ENCODE data around the gene DIPK1A. TPM values are rescaled to one million over a fixed set of nuclear protein-coding genes. Genes with fewer than 3 reads are reported as not detected.
A peak's percentile ranks its signal among the peaks of the same experiment; 100 is the strongest.

DIPK1A gene
- total RNA-seq, 1 experiment from 2014 or later, result 10.5 TPM

DNA sequence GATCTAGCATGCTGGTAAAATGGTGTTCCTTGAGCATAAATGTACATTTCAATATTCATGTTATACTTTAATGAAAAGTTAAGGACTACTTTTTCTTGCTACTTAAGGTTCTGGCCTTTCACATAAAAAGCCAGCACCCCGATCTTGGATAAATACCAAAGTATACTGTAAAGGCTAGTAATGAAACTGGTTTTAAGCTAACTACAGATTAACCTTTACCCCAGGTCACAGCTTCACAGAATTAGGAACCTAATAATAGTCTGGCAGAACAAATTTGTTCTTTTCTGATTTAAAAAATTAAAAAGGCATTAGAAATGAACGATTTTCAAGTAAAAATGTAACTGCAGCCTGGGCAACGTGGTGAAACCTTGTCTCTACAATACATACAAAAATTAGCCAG is 23.5 kb downstream of the DIPK1A start:
- Histone ChIP-seq H3K4me2 (no peak overlapping the region), H3F3A (ENCODE audit: insufficient read depth, low read depth) (peaks cover 20% of the 10 kb centered on the region), H4K20me1 (ENCODE audit: insufficient read depth) (no peaks in the 10 kb centered on the region), H3K4me3 (no peak overlapping the region), H3K36me3 (ENCODE audit: low read depth) (no peaks in the 10 kb centered on the region), H3K27ac (no peak overlapping the region), H3K9me2 (ENCODE audit: insufficient read depth) (no peaks in the 10 kb centered on the region), H3K9me3 (ENCODE audit: insufficient read depth, low read depth) (no peaks in the 10 kb centered on the region), H3K4me1 (replicated peaks; ENCODE audit: insufficient read depth) (peaks cover 34% of the 10 kb centered on the region), H3K27me3 (ENCODE audit: insufficient read depth, low read depth) (no peaks in the 10 kb centered on the region), H2AFZ (no peak overlapping the region), H3K79me2 (ENCODE audit: low read depth) (peaks cover 30% of the 10 kb centered on the region)
- no TSS peak for BruUV-seq (replicated peaks)
- intact Hi-C loops (cut with micrococcal nuclease; ENCODE audit: unreplicated experiment), result no loop called here
- CTCF ChIA-PET, result no interaction called here
- POLR2A ChIA-PET (ENCODE audit: unreplicated experiment), result interaction anchor here (0.7 kb wide), 1 partner anchor 75 kb away, joined by 5 read pairs; no protein-coding TSS in a partner anchor
- TF ChIP-seq, protein P1, sequence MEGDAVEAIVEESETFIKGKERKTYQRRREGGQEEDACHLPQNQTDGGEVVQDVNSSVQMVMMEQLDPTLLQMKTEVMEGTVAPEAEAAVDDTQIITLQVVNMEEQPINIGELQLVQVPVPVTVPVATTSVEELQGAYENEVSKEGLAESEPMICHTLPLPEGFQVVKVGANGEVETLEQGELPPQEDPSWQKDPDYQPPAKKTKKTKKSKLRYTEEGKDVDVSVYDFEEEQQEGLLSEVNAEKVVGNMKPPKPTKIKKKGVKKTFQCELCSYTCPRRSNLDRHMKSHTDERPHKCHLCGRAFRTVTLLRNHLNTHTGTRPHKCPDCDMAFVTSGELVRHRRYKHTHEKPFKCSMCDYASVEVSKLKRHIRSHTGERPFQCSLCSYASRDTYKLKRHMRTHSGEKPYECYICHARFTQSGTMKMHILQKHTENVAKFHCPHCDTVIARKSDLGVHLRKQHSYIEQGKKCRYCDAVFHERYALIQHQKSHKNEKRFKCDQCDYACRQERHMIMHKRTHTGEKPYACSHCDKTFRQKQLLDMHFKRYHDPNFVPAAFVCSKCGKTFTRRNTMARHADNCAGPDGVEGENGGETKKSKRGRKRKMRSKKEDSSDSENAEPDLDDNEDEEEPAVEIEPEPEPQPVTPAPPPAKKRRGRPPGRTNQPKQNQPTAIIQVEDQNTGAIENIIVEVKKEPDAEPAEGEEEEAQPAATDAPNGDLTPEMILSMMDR (conservative IDR thresholded peaks at IDR 0.05), result no peak
- DNase-seq, result no peak

DNA sequence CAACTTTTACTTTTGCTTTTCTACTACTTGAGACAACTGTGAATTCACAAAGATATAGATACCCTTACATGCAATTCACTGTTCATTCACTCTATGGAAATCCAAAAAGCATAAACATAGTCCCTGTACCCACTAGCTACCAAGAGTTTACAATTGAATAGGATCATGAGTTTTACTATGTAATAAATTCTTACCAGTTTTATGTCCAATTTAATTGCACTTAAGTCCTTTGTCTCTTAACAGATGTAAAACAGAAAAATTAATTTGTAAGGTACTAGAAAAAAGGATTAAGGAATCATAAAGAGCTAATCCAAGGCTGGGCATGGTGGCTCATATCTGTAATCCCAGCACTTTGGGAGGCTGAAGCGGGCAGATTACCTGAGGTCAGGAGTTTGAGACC is 24.4 kb downstream of the DIPK1A start:
- Histone ChIP-seq H3F3A (ENCODE audit: insufficient read depth, low read depth) (peaks cover 22% of the 10 kb centered on the region), H3K4me2 (no peak overlapping the region), H3K27ac (no peak overlapping the region), H3K9me3 (ENCODE audit: insufficient read depth, low read depth) (no peaks in the 10 kb centered on the region), H2AFZ (no peak overlapping the region), H3K27me3 (ENCODE audit: insufficient read depth, low read depth) (no peaks in the 10 kb centered on the region), H3K4me1 (replicated peaks; ENCODE audit: insufficient read depth) (peaks cover 39% of the 10 kb centered on the region), H4K20me1 (ENCODE audit: insufficient read depth) (no peaks in the 10 kb centered on the region), H3K79me2 (ENCODE audit: low read depth) (peaks cover 25% of the 10 kb centered on the region), H3K36me3 (ENCODE audit: low read depth) (no peaks in the 10 kb centered on the region), H3K9me2 (ENCODE audit: insufficient read depth) (no peaks in the 10 kb centered on the region), H3K4me3 (no peak overlapping the region)
- ChIA-PET POLR2A (ENCODE audit: unreplicated experiment) (no interaction called here), CTCF (no interaction called here)
- no TSS peak for BruUV-seq (replicated peaks)
- intact Hi-C loops (cut with micrococcal nuclease; ENCODE audit: unreplicated experiment), result no loop called here
- TF ChIP-seq, protein P1 (conservative IDR thresholded peaks at IDR 0.05), result no peak
- TF ChIP-seq EZH2 (IDR thresholded peaks at IDR 0.05; ENCODE audit: low read depth), result no peak
- no peak for DNase-seq

DNA sequence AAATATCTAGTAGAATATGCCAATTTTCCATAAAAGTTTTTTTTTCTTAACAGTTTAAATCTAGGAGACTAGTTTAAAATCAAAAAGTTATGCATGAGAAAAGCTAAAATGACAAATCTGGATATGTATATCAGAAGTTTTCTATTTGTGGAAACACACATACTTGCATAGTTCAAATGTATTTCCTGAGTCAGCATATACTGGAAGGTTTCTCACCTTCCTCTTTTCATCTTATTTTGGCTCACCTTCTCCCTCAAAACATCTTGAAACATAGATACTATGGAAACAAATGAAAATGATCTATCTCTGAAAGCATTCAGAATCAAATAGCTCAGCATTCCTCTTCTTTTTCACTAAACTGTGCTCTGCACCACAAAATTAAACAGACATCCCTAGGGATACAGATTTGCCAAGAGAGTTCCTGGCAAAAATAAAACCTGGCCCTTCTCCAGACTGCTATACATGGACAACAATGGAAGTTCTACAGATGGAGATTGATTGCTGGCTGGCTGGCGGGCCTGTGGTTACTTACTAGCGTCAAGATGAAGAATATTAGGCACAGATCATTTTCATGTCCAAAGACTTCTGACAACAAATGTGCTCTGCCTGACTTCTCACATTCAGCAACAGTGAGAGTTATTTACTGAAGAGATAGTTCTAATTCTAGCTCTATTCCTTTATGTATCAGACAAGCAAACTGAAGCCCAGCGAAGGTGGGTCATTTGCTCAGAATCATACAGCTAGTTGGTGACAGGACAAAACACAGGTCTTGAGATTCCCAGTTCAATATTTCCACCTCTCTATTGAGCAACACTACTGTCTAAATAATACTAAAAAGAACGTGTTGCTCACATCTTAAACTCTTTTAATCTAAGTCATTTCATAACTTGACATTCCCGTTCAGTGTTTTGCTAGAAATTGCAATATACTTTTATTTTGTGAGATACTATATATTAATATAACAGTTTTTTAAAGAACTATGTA is 26.6 kb downstream of the DIPK1A start:
- Histone ChIP-seq H3K9me3 (ENCODE audit: insufficient read depth, low read depth) (no peaks in the 10 kb centered on the region), H3K4me1 (replicated peaks; ENCODE audit: insufficient read depth) (peaks cover 41% of the 10 kb centered on the region), H3K4me2 (peak overlapping the region; percentile 71), H3K79me2 (ENCODE audit: low read depth) (peaks cover 14% of the 10 kb centered on the region), H3K9me2 (ENCODE audit: insufficient read depth) (no peaks in the 10 kb centered on the region), H3F3A (ENCODE audit: insufficient read depth, low read depth) (peaks cover 24% of the 10 kb centered on the region), H3K4me3 (peak overlapping the region; percentile 25; the same call in 1 of the 2 replicates), H3K36me3 (ENCODE audit: low read depth) (no peaks in the 10 kb centered on the region), H3K27ac (peak overlapping the region; percentile 58), H2AFZ (no peak overlapping the region), H3K27me3 (ENCODE audit: insufficient read depth, low read depth) (no peaks in the 10 kb centered on the region), H4K20me1 (ENCODE audit: insufficient read depth) (no peaks in the 10 kb centered on the region)
- intact Hi-C loops (cut with micrococcal nuclease; ENCODE audit: unreplicated experiment), result no loop called here
- ChIA-PET CTCF (interaction anchor here (1.1 kb wide), 1 partner anchor 59 kb away, joined by 3 read pairs; no protein-coding TSS in a partner anchor), POLR2A (ENCODE audit: unreplicated experiment) (interaction anchor here (0.6 kb wide), 2 partner anchors 15 to 27 kb away, joined by 3 to 9 read pairs; no protein-coding TSS in a partner anchor)
- no TSS peak for BruUV-seq (replicated peaks)
- TF ChIP-seq, protein P1 (conservative IDR thresholded peaks at IDR 0.05), result no peak
- TF ChIP-seq EZH2 (IDR thresholded peaks at IDR 0.05; ENCODE audit: low read depth), result no peak
- peak in 1 of 2 experiments; percentile 30 for DNase-seq

Measured in PC-9 (cell line).